Measurements from ENCODE around the gene G6PD.
A peak's percentile ranks its signal among the peaks of the same experiment; 100 is the strongest.

G6PD gene

GRCh38 chrX:154485150-154486051, 61.2 kb downstream of the G6PD start:
- DNase-seq, result no peak

GRCh38 chrX:154484255-154485149, 62.1 kb downstream of the G6PD start:
- DNase-seq, result peak; percentile 23

GRCh38 chrX:154483325-154483724, 63.3 kb downstream of the G6PD start:
- DNase-seq, result no peak

- no peak for DNase-seq
These were observed 63.9 kb downstream of the G6PD start for GRCh38 chrX:154482786-154483185.

GRCh38 chrX:154481911-154482601, 64.6 kb downstream of the G6PD start:
- DNase-seq, result no peak
